Stimulated activated CD4-positive, alpha-beta T cell treated with anti-CD3 and anti-CD28 coated beads, Interleukin-4, amount 100 ng/mL, for 48 hours (primary cell): Measurements from ENCODE around the gene CISH.
A peak's percentile ranks its signal among the peaks of the same experiment; 100 is the strongest.

Experiments used
- DNase-seq, 2 donors: peaks; one replicate each; pipeline ENCODE4 v3.0.0-alpha.2; 2020; ENCODE audit warnings: low read depth in 2 of 2

CISH gene

GRCh38 chr3:50612970-50613846 is 1.6 kb upstream of the CISH start:
- DNase-seq = no peak

- DNase-seq = no peak
Observed at GRCh38 chr3:50612234-50612882, 784 bp upstream of the CISH start.

- no peak for DNase-seq
Observed at GRCh38 chr3:50610992-50611463, 546 bp downstream of the CISH start.

GRCh38 chr3:50610181-50610971 is 1.2 kb downstream of the CISH start:
- DNase-seq = no peak

- DNase-seq = no peak
Observed at GRCh38 chr3:50609763-50610085, 1.9 kb downstream of the CISH start.

GRCh38 chr3:50609071-50609762 is 2.4 kb downstream of the CISH start:
- no peak for DNase-seq

- DNase-seq = no peak
Observed at GRCh38 chr3:50608278-50608677, 3.3 kb downstream of the CISH start.

GRCh38 chr3:50607271-50608091 is 4.1 kb downstream of the CISH start:
- no peak for DNase-seq

- DNase-seq = no peak
Observed at GRCh38 chr3:50606596-50606995, 5.0 kb downstream of the CISH start.

GRCh38 chr3:50605901-50606326 is 5.7 kb downstream of the CISH start:
- no peak for DNase-seq

GRCh38 chr3:50604628-50605588 is 6.7 kb downstream of the CISH start:
- DNase-seq = no peak

GRCh38 chr3:50604110-50604621 is 7.4 kb downstream of the CISH start:
- no peak for DNase-seq

GRCh38 chr3:50603261-50604109 is 8.1 kb downstream of the CISH start:
- DNase-seq = no peak

GRCh38 chr3:50602595-50603191 is 8.9 kb downstream of the CISH start:
- no peak for DNase-seq

GRCh38 chr3:50600841-50601591 is 10.6 kb downstream of the CISH start:
- DNase-seq = peak; percentile 87 to 94

GRCh38 chr3:50600141-50600753 is 11.3 kb downstream of the CISH start:
- DNase-seq = no peak

GRCh38 chr3:50599716-50600118 is 11.9 kb downstream of the CISH start:
- DNase-seq = no peak
